Measurements from ENCODE around the gene TRIM22.
"Not testable (repeated sequence)": the region's sequence is repeated elsewhere in the genome, so short reads cannot be mapped to it uniquely, and the experiment has no call there.

The TRIM22 gene

DNA sequence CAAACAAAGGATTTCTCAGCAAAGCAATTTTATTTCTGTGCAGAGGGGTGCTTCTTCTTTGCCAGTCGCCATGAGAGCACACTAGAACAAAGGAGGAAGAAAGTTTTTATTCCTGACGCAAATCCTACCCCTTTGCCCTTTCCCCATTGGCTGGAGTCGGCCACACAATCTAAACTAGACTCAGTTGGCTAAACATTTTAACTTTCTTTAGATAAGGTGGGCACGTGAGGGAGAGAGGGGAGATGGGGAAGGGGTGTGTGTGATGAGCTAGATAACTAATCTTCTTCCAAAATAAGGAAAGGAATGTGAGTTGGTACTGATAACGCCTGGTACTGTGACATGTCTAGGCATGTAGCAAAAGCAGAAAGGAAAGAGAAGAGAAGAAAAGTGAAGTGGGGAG, 626 bp downstream of the TRIM22 start:
- H3K9me3 ChIP-seq (ENCODE audit: control insufficient read depth in 5 of 5, low read length in 5 of 5) = no peaks in the 10 kb centered on the region
- H3K9ac ChIP-seq (ENCODE audit: low read length in 5 of 5) = peak overlapping the region; percentile 45 to 85 (median 81)

DNA sequence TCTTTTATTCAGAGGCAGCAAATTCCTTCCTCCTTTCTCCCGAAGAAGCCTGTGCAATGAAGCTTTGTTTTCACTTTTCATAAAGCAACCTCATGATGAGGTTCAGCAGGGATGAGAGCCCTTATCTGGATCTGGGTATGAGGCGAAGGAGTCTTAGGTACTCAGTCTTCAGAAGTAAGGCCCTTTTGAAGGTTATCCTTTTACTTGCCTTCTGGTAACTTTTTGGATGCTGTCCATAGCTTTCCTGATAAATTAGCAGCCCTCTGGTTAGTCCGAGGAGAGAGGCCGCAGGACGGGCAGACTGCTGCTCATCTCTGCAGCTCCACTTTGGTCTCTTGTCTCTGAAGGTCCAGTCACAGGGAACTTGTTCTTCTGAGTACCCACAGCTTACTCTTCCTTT, 1.1 kb downstream of the TRIM22 start:
- Histone ChIP-seq H3K9me3 (ENCODE audit: control insufficient read depth in 5 of 5, low read length in 5 of 5) (no peaks in the 10 kb centered on the region), H3K4me3 (ENCODE audit: low read depth in 1 of 5, low read length in 5 of 5) (peak overlapping the region; percentile 63 to 82 (median 74)), H3K9ac (ENCODE audit: low read length in 5 of 5) (peak overlapping the region; percentile 45 to 85 (median 81)), H3K36me3 (ENCODE audit: control insufficient read depth in 5 of 5, insufficient read depth in 5 of 5, low read length in 5 of 5) (no peaks in the 10 kb centered on the region), H3K27ac (ENCODE audit: low read depth, low read length) (peak overlapping the region; percentile 86), H3K27me3 (ENCODE audit: control insufficient read depth in 5 of 5, insufficient read depth in 4 of 5, low read length in 5 of 5) (no peaks in the 10 kb centered on the region), H3K4me1 (ENCODE audit: control insufficient read depth in 5 of 5, insufficient read depth in 5 of 5, low read length in 5 of 5) (peaks cover 2 to 36% (median 13%) of the 10 kb centered on the region in 5 donors)

More for the DNA sequence above, 626 bp downstream of the TRIM22 start:
- Histone ChIP-seq H3K4me3 (ENCODE audit: low read depth in 1 of 5, low read length in 5 of 5) (peak overlapping the region; percentile 63 to 82 (median 74)), H3K36me3 (ENCODE audit: control insufficient read depth in 5 of 5, insufficient read depth in 5 of 5, low read length in 5 of 5) (no peaks in the 10 kb centered on the region), H3K27ac (ENCODE audit: low read depth, low read length) (peak overlapping the region; percentile 86), H3K27me3 (ENCODE audit: control insufficient read depth in 5 of 5, insufficient read depth in 4 of 5, low read length in 5 of 5) (peaks cover 0 to under 1% (median 0%) of the 10 kb centered on the region in 5 donors), H3K4me1 (ENCODE audit: control insufficient read depth in 5 of 5, insufficient read depth in 5 of 5, low read length in 5 of 5) (peaks cover 3 to 38% (median 15%) of the 10 kb centered on the region in 5 donors)

GRCh38 chr11:5691238-5691963, 1.8 kb downstream of the TRIM22 start:
- Histone ChIP-seq H3K4me3 (ENCODE audit: low read depth in 1 of 5, low read length in 5 of 5) (peak overlapping the region; percentile 63 to 82 (median 74)), H3K27ac (ENCODE audit: low read depth, low read length) (peak overlapping the region; percentile 86), H3K9ac (ENCODE audit: low read length in 5 of 5) (peak overlapping the region in 4 of 5 donors; percentile 45 to 85 (median 76)), H3K4me1 (ENCODE audit: control insufficient read depth in 5 of 5, insufficient read depth in 5 of 5, low read length in 5 of 5) (peaks cover 2 to 36% (median 13%) of the 10 kb centered on the region in 5 donors)
- not testable (repeated sequence) for H3K36me3 ChIP-seq (ENCODE audit: control insufficient read depth in 5 of 5, insufficient read depth in 5 of 5, low read length in 5 of 5); H3K9me3 ChIP-seq (ENCODE audit: control insufficient read depth in 5 of 5, low read length in 5 of 5); H3K27me3 ChIP-seq (ENCODE audit: control insufficient read depth in 5 of 5, insufficient read depth in 4 of 5, low read length in 5 of 5)

- Histone ChIP-seq H3K9me3 (ENCODE audit: control insufficient read depth in 5 of 5, low read length in 5 of 5) (no peaks in the 10 kb centered on the region), H3K4me3 (ENCODE audit: low read depth in 1 of 5, low read length in 5 of 5) (peak overlapping the region; percentile 63 to 82 (median 74))
These were observed 2.4 kb downstream of the TRIM22 start for GRCh38 chr11:5691964-5692361.

DNA sequence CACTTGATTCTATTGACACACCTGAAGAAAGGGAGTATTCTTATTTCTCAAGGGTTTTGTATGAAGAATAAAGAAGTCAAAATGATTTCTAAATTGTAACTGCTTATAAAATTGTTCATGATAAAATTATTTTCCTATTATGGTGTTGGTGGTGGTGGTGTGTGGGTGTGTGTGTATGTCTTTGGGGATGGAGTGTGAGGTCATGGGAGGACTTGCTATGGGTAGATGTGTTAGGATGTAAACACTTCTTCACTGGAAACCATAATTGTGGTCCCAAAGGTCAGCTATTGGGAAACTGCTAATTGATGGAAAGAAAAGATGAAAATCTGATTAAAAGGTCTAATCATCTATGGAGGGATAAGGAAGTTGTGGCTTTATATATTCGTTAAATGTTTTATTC, 5.1 kb downstream of the TRIM22 start:
- Histone ChIP-seq H3K27ac (ENCODE audit: low read depth, low read length) (no peak overlapping the region), H3K36me3 (ENCODE audit: control insufficient read depth in 5 of 5, insufficient read depth in 5 of 5, low read length in 5 of 5) (peaks cover 10 to 28% (median 26%) of the 10 kb centered on the region in 5 donors), H3K9me3 (ENCODE audit: control insufficient read depth in 5 of 5, low read length in 5 of 5) (no peaks in the 10 kb centered on the region), H3K27me3 (ENCODE audit: control insufficient read depth in 5 of 5, insufficient read depth in 4 of 5, low read length in 5 of 5) (no peaks in the 10 kb centered on the region), H3K4me3 (ENCODE audit: low read depth in 1 of 5, low read length in 5 of 5) (no peak overlapping the region), H3K9ac (ENCODE audit: low read length in 5 of 5) (no peak overlapping the region), H3K4me1 (ENCODE audit: control insufficient read depth in 5 of 5, insufficient read depth in 5 of 5, low read length in 5 of 5) (peaks cover 2 to 27% (median 12%) of the 10 kb centered on the region in 5 donors)

More at GRCh38 chr11:5691964-5692361, 2.4 kb downstream of the TRIM22 start:
- H3K9ac ChIP-seq (ENCODE audit: low read length in 5 of 5) = peak overlapping the region in 1 of 5 donors; percentile 55
- H3K27ac ChIP-seq (ENCODE audit: low read depth, low read length) = no peak overlapping the region
- H3K4me1 ChIP-seq (ENCODE audit: control insufficient read depth in 5 of 5, insufficient read depth in 5 of 5, low read length in 5 of 5) = peaks cover 2 to 36% (median 13%) of the 10 kb centered on the region in 5 donors
- peaks cover 6 to 10% (median 9%) of the 10 kb centered on the region in 5 donors for H3K36me3 ChIP-seq (ENCODE audit: control insufficient read depth in 5 of 5, insufficient read depth in 5 of 5, low read length in 5 of 5)
- H3K27me3 ChIP-seq (ENCODE audit: control insufficient read depth in 5 of 5, insufficient read depth in 4 of 5, low read length in 5 of 5) = no peaks in the 10 kb centered on the region

- H3K4me1 ChIP-seq (ENCODE audit: control insufficient read depth in 5 of 5, insufficient read depth in 5 of 5, low read length in 5 of 5) = peaks cover 0 to 19% (median 7%) of the 10 kb centered on the region in 5 donors
- no peak overlapping the region for H3K27ac ChIP-seq (ENCODE audit: low read depth, low read length)
- H3K27me3 ChIP-seq (ENCODE audit: control insufficient read depth in 5 of 5, insufficient read depth in 4 of 5, low read length in 5 of 5) = no peaks in the 10 kb centered on the region
- peaks cover 10 to 28% (median 26%) of the 10 kb centered on the region in 5 donors for H3K36me3 ChIP-seq (ENCODE audit: control insufficient read depth in 5 of 5, insufficient read depth in 5 of 5, low read length in 5 of 5)
- no peak overlapping the region for H3K9ac ChIP-seq (ENCODE audit: low read length in 5 of 5)
- no peaks in the 10 kb centered on the region for H3K9me3 ChIP-seq (ENCODE audit: control insufficient read depth in 5 of 5, low read length in 5 of 5)
- no peak overlapping the region for H3K4me3 ChIP-seq (ENCODE audit: low read depth in 1 of 5, low read length in 5 of 5)
These were observed 6.0 kb downstream of the TRIM22 start for GRCh38 chr11:5695580-5695979.

- Histone ChIP-seq H3K4me3 (ENCODE audit: low read depth in 1 of 5, low read length in 5 of 5) (no peak overlapping the region), H3K36me3 (ENCODE audit: control insufficient read depth in 5 of 5, insufficient read depth in 5 of 5, low read length in 5 of 5) (peaks cover 10 to 28% (median 26%) of the 10 kb centered on the region in 5 donors), H3K9me3 (ENCODE audit: control insufficient read depth in 5 of 5, low read length in 5 of 5) (no peaks in the 10 kb centered on the region), H3K9ac (ENCODE audit: low read length in 5 of 5) (peak overlapping the region in 1 of 5 donors; percentile 26), H3K27ac (ENCODE audit: low read depth, low read length) (no peak overlapping the region), H3K27me3 (ENCODE audit: control insufficient read depth in 5 of 5, insufficient read depth in 4 of 5, low read length in 5 of 5) (no peaks in the 10 kb centered on the region), H3K4me1 (ENCODE audit: control insufficient read depth in 5 of 5, insufficient read depth in 5 of 5, low read length in 5 of 5) (peaks cover 0 to 14% (median 6%) of the 10 kb centered on the region in 5 donors)
These were observed 6.6 kb downstream of the TRIM22 start for GRCh38 chr11:5696210-5696609.

GRCh38 chr11:5698281-5698680, 8.7 kb downstream of the TRIM22 start:
- Histone ChIP-seq H3K27me3 (ENCODE audit: control insufficient read depth in 5 of 5, insufficient read depth in 4 of 5, low read length in 5 of 5) (no peaks in the 10 kb centered on the region), H3K9me3 (ENCODE audit: control insufficient read depth in 5 of 5, low read length in 5 of 5) (no peaks in the 10 kb centered on the region), H3K27ac (ENCODE audit: low read depth, low read length) (no peak overlapping the region), H3K9ac (ENCODE audit: low read length in 5 of 5) (no peak overlapping the region), H3K4me1 (ENCODE audit: control insufficient read depth in 5 of 5, insufficient read depth in 5 of 5, low read length in 5 of 5) (peaks cover 0 to 6% (median 4%) of the 10 kb centered on the region in 5 donors), H3K36me3 (ENCODE audit: control insufficient read depth in 5 of 5, insufficient read depth in 5 of 5, low read length in 5 of 5) (peaks cover 13 to 38% (median 32%) of the 10 kb centered on the region in 5 donors), H3K4me3 (ENCODE audit: low read depth in 1 of 5, low read length in 5 of 5) (no peak overlapping the region)

- Histone ChIP-seq H3K27ac (ENCODE audit: low read depth, low read length) (no peak overlapping the region), H3K9me3 (ENCODE audit: control insufficient read depth in 5 of 5, low read length in 5 of 5) (no peaks in the 10 kb centered on the region), H3K4me1 (ENCODE audit: control insufficient read depth in 5 of 5, insufficient read depth in 5 of 5, low read length in 5 of 5) (peaks cover 0 to 3% (median 0%) of the 10 kb centered on the region in 5 donors), H3K9ac (ENCODE audit: low read length in 5 of 5) (no peak overlapping the region), H3K27me3 (ENCODE audit: control insufficient read depth in 5 of 5, insufficient read depth in 4 of 5, low read length in 5 of 5) (no peaks in the 10 kb centered on the region), H3K4me3 (ENCODE audit: low read depth in 1 of 5, low read length in 5 of 5) (no peak overlapping the region), H3K36me3 (ENCODE audit: control insufficient read depth in 5 of 5, insufficient read depth in 5 of 5, low read length in 5 of 5) (peaks cover 13 to 42% (median 37%) of the 10 kb centered on the region in 5 donors)
These were observed 10.9 kb downstream of the TRIM22 start for GRCh38 chr11:5700421-5701054.

- no peaks in the 10 kb centered on the region for H3K9me3 ChIP-seq (ENCODE audit: control insufficient read depth in 5 of 5, low read length in 5 of 5)
- H3K4me3 ChIP-seq (ENCODE audit: low read depth in 1 of 5, low read length in 5 of 5) = no peak overlapping the region
- no peaks in the 10 kb centered on the region for H3K27me3 ChIP-seq (ENCODE audit: control insufficient read depth in 5 of 5, insufficient read depth in 4 of 5, low read length in 5 of 5)
- no peak overlapping the region for H3K9ac ChIP-seq (ENCODE audit: low read length in 5 of 5)
- peaks cover 0 to 1% (median 0%) of the 10 kb centered on the region in 5 donors for H3K4me1 ChIP-seq (ENCODE audit: control insufficient read depth in 5 of 5, insufficient read depth in 5 of 5, low read length in 5 of 5)
- no peak overlapping the region for H3K27ac ChIP-seq (ENCODE audit: low read depth, low read length)
- peaks cover 12 to 41% (median 36%) of the 10 kb centered on the region in 5 donors for H3K36me3 ChIP-seq (ENCODE audit: control insufficient read depth in 5 of 5, insufficient read depth in 5 of 5, low read length in 5 of 5)
These were observed 11.5 kb downstream of the TRIM22 start for GRCh38 chr11:5701055-5701577.
